HG02840 (cell line): ENCODE data around the gene ALDH1A1.
"Not testable (repeated sequence)": the region's sequence is repeated elsewhere in the genome, so short reads cannot be mapped to it uniquely, and the experiment has no call there.

Experiments used
- ATAC-seq: cut with Tn5 transposase; IDR thresholded peaks from one replicate; pipeline ENCODE4 v1.9.1; 2021; ENCODE audit warnings: mild to moderate bottlenecking, moderate library complexity, moderate number of reproducible peaks; ENCODE audit not compliant: unreplicated experiment, low FRiP score

Gene ALDH1A1

GRCh38 chr9:72863456-72864094 lies 89.3 kb downstream of the ALDH1A1 start:
- no peak for ATAC-seq

GRCh38 chr9:72862788-72863187 lies 90.1 kb downstream of the ALDH1A1 start:
- not testable (repeated sequence) for ATAC-seq

DNA sequence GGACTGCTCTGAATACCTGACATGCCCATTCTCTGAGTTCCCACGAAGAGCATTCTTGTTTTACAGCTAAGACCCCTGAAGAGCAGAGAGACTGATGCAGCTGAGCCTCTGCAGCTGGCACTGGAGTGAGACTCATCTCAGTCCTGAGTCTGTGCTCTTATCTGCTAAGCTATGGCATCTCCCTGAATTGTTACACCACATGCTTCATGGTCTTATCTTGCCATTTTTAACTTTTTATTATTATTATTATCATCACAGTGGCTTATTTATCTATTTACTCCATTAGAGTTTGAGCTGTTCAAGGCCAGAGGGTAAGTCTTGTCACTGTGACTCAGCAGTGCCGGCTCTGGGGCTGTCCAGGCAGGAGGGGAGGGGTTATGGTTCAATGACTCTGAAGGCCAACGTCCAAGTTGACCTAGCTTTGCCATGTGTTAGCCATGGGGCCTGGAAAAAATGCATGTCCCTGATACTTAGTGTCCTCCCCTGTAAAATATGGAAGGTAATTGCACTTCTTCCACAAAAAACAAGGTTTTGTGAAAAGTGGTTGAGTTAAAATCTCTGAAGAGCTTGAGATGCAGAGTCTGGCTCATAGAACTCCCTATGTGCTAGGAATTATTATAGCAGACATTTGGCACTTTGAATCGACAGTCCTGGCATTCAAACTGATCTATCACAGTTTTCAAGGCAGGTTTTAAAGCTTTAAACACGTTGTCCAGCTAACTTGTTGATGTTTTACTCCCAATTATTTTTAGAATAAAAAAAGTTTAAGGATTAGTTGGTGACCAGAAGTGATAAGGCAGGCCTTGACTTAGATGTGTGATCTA lies 94.6 kb downstream of the ALDH1A1 start:
- no peak for ATAC-seq

GRCh38 chr9:72857624-72857996 lies 95.2 kb downstream of the ALDH1A1 start:
- ATAC-seq: no peak

- no peak for ATAC-seq
Observed at GRCh38 chr9:72856972-72857623, 95.8 kb downstream of the ALDH1A1 start.

GRCh38 chr9:72855890-72856523 lies 96.8 kb downstream of the ALDH1A1 start:
- ATAC-seq: no peak

GRCh38 chr9:72855321-72855720 lies 97.5 kb downstream of the ALDH1A1 start:
- ATAC-seq: no peak
